Subcutaneous abdominal adipose tissue (tissue), 5 donors: ENCODE results near the gene BCAS1.

ENCODE experiments used
- H3K27ac ChIP-seq: one replicate; pipeline ENCODE4 v1.7.0; 2013; ENCODE audit warnings: low read depth, mild to moderate bottlenecking, inconsistent platforms, low read length, moderate library complexity
- H3K27me3 ChIP-seq, 5 donors: one replicate each; pipeline ENCODE4 v1.7.0; 2013; ENCODE audit warnings: low read length in 5 of 5, inconsistent platforms in 1 of 5; ENCODE audit not compliant: control insufficient read depth in 5 of 5, insufficient read depth in 4 of 5
- H3K36me3 ChIP-seq, 5 donors: one replicate each; pipeline ENCODE4 v1.7.0; 2013; ENCODE audit warnings: low read length in 5 of 5; ENCODE audit not compliant: control insufficient read depth in 5 of 5, insufficient read depth in 5 of 5
- H3K4me1 ChIP-seq, 5 donors: one replicate each; pipeline ENCODE4 v1.7.0; 2013; ENCODE audit warnings: low read length in 5 of 5, mild to moderate bottlenecking in 3 of 5, moderate library complexity in 1 of 5; ENCODE audit not compliant: control insufficient read depth in 5 of 5, insufficient read depth in 5 of 5
- H3K4me3 ChIP-seq, 5 donors: one replicate each; pipeline ENCODE4 v1.7.0; 2013; ENCODE audit warnings: low read length in 5 of 5, low read depth in 1 of 5
- H3K9ac ChIP-seq, 5 donors: one replicate each; pipeline ENCODE4 v1.7.0; 2013; ENCODE audit warnings: low read length in 5 of 5, mild to moderate bottlenecking in 4 of 5, moderate library complexity in 3 of 5
- H3K9me3 ChIP-seq, 5 donors: one replicate each; pipeline ENCODE4 v1.7.0; 2013; ENCODE audit warnings: low read length in 5 of 5; ENCODE audit not compliant: control insufficient read depth in 5 of 5
- donor health status: healthy.
- donor health status: healthy.
- donor health status: healthy.
- donor health status: healthy.
- donor health status: healthy.

BCAS1 gene

GRCh38 chr20:54044156-54044555 is 26.2 kb downstream of the BCAS1 start:
- Histone ChIP-seq H3K27ac (no peak overlapping the region), H3K4me3 (no peak overlapping the region), H3K9me3 (peaks cover 0 to 9% (median 2%) of the 10 kb centered on the region in 5 donors), H3K36me3 (no peaks in the 10 kb centered on the region), H3K9ac (no peak overlapping the region), H3K27me3 (peaks cover 0 to 5% (median 0%) of the 10 kb centered on the region in 5 donors), H3K4me1 (peaks cover 0 to 5% (median 0%) of the 10 kb centered on the region in 5 donors)

DNA sequence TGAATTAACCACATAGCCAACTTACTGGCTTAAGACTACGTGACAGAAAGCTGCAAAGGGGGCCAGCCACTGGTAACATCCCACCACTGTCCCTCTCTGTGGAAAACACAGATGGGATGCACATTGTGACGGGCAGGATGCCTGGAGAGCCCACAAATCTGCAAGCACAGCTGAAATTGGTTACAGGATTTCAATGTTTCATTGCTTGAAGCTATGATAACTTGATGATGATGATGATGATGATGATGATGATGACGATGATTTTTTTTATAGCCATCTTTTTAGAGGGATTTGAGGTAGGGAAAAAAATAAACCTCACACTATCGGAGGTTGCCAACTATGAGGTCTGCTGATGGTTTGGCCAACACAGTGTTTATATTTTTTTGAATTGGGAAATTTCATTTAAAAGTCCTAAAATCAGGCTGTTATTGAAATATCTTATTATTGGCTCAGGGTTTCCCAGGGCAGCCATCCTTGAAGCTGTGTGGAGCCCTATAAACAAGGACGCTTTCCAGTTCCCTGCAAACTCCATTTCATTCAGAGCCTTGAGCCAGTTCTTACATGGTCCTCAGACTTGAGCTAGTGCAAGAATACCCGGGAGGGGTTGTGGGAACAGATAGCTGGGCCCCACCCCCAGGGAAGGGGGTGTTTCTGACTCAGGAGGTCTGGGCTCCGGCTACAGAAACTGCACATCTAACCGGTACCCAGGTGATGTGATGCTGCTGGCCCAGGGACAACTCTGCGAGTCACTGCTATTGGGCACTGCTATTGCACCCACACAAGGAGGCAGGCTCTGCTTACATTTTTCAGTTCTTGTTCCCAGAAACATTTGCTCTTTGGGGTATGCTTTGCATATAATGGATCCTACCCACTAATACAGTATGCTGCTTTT is 27.1 kb downstream of the BCAS1 start:
- Histone ChIP-seq H3K27me3 (peaks cover 0 to 5% (median 0%) of the 10 kb centered on the region in 5 donors), H3K36me3 (no peaks in the 10 kb centered on the region), H3K9me3 (peaks cover 0 to 5% (median 2%) of the 10 kb centered on the region in 5 donors), H3K9ac (no peak overlapping the region), H3K4me1 (peaks cover 0 to 5% (median 0%) of the 10 kb centered on the region in 5 donors), H3K27ac (no peak overlapping the region), H3K4me3 (no peak overlapping the region)

GRCh38 chr20:54042021-54042420 is 28.4 kb downstream of the BCAS1 start:
- Histone ChIP-seq H3K9ac (no peak overlapping the region), H3K27me3 (peaks cover 0 to 5% (median 0%) of the 10 kb centered on the region in 5 donors), H3K4me3 (no peak overlapping the region), H3K9me3 (peaks cover 0 to 4% (median 2%) of the 10 kb centered on the region in 5 donors), H3K36me3 (no peaks in the 10 kb centered on the region), H3K4me1 (peaks cover 0 to 5% (median 0%) of the 10 kb centered on the region in 5 donors), H3K27ac (no peak overlapping the region)

GRCh38 chr20:54041336-54041735 is 29.1 kb downstream of the BCAS1 start:
- H3K27ac ChIP-seq, result no peak overlapping the region
- H3K9me3 ChIP-seq, result peaks cover 0 to 4% (median 0%) of the 10 kb centered on the region in 5 donors
- H3K36me3 ChIP-seq, result no peaks in the 10 kb centered on the region
- no peak overlapping the region for H3K4me3 ChIP-seq
- peaks cover 0 to 5% (median 0%) of the 10 kb centered on the region in 5 donors for H3K27me3 ChIP-seq
- H3K9ac ChIP-seq, result no peak overlapping the region
- peaks cover 0 to 5% (median 0%) of the 10 kb centered on the region in 5 donors for H3K4me1 ChIP-seq

DNA sequence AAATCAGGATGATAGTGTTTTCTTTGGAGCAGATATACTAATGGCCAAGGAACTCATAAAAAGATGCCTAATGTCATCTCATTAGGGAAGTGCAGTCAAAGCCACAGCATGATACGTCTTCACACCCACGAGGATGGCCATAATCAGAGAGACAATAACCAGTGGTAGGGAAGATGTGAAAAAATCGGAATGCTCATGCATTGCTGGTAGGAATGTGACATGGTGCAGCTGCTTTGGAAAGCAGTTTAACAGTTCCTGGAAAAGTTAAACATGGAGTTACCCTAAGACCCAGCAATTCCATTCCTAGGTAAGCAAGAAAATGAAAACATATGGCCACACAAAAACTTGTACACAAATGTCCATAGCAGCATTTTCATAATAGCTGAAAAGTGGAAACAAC is 29.9 kb downstream of the BCAS1 start:
- Histone ChIP-seq H3K36me3 (no peaks in the 10 kb centered on the region), H3K9ac (no peak overlapping the region), H3K27me3 (peaks cover 0 to 5% (median 0%) of the 10 kb centered on the region in 5 donors), H3K27ac (no peak overlapping the region), H3K4me3 (no peak overlapping the region), H3K4me1 (peaks cover 0 to 5% (median 0%) of the 10 kb centered on the region in 5 donors), H3K9me3 (no peaks in the 10 kb centered on the region)

DNA sequence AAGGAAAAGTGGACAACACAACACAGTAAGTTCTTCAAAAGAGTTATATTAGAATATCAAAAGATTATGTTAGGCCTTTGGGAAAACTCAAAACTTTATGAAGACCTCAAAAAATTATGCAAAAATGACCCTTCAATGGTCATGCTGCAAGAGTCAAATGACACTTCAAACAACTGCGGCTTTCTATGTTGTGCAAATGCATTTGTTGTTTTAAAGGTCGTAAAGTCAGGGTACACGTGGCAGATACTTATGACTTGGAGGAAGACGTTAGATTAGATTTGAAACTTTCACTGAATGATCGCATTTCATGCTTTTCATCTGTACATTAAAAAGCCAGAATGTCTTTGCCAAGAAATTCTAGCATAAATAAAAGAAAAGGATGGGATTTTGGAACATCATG is 31.4 kb downstream of the BCAS1 start:
- peaks cover 0 to 5% (median 0%) of the 10 kb centered on the region in 5 donors for H3K27me3 ChIP-seq
- H3K9ac ChIP-seq, result no peak overlapping the region
- peaks cover 0 to 4% (median 0%) of the 10 kb centered on the region in 5 donors for H3K4me1 ChIP-seq
- H3K27ac ChIP-seq, result no peak overlapping the region
- H3K36me3 ChIP-seq, result no peaks in the 10 kb centered on the region
- no peak overlapping the region for H3K4me3 ChIP-seq
- H3K9me3 ChIP-seq, result no peaks in the 10 kb centered on the region

- no peak overlapping the region for H3K4me3 ChIP-seq
- H3K9ac ChIP-seq, result no peak overlapping the region
- H3K27me3 ChIP-seq, result peaks cover 0 to 5% (median 0%) of the 10 kb centered on the region in 5 donors
- no peaks in the 10 kb centered on the region for H3K36me3 ChIP-seq
- no peak overlapping the region for H3K27ac ChIP-seq
- no peaks in the 10 kb centered on the region for H3K9me3 ChIP-seq
- H3K4me1 ChIP-seq, result no peaks in the 10 kb centered on the region
Measured at GRCh38 chr20:54037525-54037924, 32.9 kb downstream of the BCAS1 start.

- H3K4me3 ChIP-seq, result no peak overlapping the region
- H3K27ac ChIP-seq, result no peak overlapping the region
- no peaks in the 10 kb centered on the region for H3K4me1 ChIP-seq
- H3K36me3 ChIP-seq, result no peaks in the 10 kb centered on the region
- peaks cover 0 to 5% (median 0%) of the 10 kb centered on the region in 5 donors for H3K27me3 ChIP-seq
- no peak overlapping the region for H3K9ac ChIP-seq
- peaks cover 0 to 4% (median 3%) of the 10 kb centered on the region in 5 donors for H3K9me3 ChIP-seq
Measured at GRCh38 chr20:54029643-54030042, 40.8 kb downstream of the BCAS1 start.

GRCh38 chr20:54029176-54029575 is 41.2 kb downstream of the BCAS1 start:
- Histone ChIP-seq H3K36me3 (no peaks in the 10 kb centered on the region), H3K4me3 (no peak overlapping the region), H3K9me3 (peaks cover 0 to 4% (median 3%) of the 10 kb centered on the region in 5 donors), H3K27ac (no peak overlapping the region), H3K27me3 (peaks cover 0 to 5% (median 0%) of the 10 kb centered on the region in 5 donors), H3K4me1 (no peaks in the 10 kb centered on the region), H3K9ac (no peak overlapping the region)

DNA sequence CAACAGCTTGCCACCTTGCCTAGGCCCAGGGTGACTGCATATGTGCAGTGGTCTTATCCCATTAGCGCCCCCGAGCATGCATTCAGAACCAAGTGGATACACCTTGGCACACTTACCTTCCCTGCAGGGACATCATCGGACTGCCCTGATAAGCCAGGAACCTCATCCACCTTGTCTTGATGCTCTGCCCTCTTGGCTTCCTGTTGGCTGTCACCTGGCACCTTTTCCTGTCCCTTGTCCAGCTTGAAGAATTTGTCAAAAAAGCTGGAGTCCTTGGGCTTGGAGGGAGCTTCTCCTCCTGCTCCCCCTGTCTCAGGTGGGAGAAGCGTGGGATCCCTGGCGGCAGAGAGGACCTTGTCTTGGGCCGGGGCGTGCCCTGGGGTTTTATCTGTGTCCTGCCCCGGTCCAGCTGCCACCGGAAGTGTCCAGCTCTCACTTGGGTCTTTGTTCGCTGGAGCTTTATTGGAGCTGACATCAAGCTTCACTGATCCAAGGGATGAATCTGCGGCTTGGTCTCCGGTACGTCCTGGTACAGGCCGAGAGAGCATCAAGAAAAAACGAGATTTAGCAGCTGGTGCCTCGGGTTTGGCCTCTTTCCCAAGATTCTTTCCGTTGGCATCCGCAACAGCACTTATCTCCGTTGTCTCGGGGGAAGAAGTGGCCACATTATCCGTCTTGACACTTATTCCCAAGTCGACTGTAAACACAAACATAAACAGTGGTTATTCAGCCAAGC is 42.0 kb downstream of the BCAS1 start:
- no peak overlapping the region for H3K27ac ChIP-seq
- no peak overlapping the region for H3K4me3 ChIP-seq
- H3K4me1 ChIP-seq, result no peaks in the 10 kb centered on the region
- H3K36me3 ChIP-seq, result no peaks in the 10 kb centered on the region
- H3K9ac ChIP-seq, result no peak overlapping the region
- H3K9me3 ChIP-seq, result peaks cover 0 to 4% (median 3%) of the 10 kb centered on the region in 5 donors
- peaks cover 0 to 5% (median 0%) of the 10 kb centered on the region in 5 donors for H3K27me3 ChIP-seq
